Measurements from ENCODE around the gene CHMP2A.

CHMP2A gene

GRCh38 chr19:58572026-58572817 lies 17.3 kb upstream of the CHMP2A start:
- ChIA-PET CTCF (interaction anchor here (0.6 to 1.4 kb wide), 4 partner anchors 9 to 1311 kb away, joined by 3 to 5 read pairs (median 3); partner anchors contain the start of gene ZBTB45), POLR2A (interaction anchor here (1.2 to 4.9 kb wide), 5 partner anchors 10 to 52 kb away, joined by 3 to 28 read pairs (median 19); partner anchors contain the start of genes CHMP2A, TRIM28 and ZBTB45)
- peak; percentile 95 for TF ChIP-seq HIC1 (tag by site-specific recombination; IDR thresholded peaks at IDR 0.05)
- TF ChIP-seq PRDM1 (tag by site-specific recombination; IDR thresholded peaks at IDR 0.05) = no peak
- TF ChIP-seq ZNF266 (tag by site-specific recombination; IDR thresholded peaks at IDR 0.05; ENCODE audit: low read depth) = no peak
- peak; percentile 56; the same call in 1 of the 2 replicates for TF ChIP-seq HOXD13 (CRISPR knock-in tag; IDR thresholded peaks at IDR 0.05; ENCODE audit: borderline replicate concordance)
- H3K36me3 ChIP-seq (ENCODE audit: control insufficient read depth in 2 of 2, insufficient read depth in 1 of 2, low read length in 2 of 2) = peaks cover 0 to 35% of the 10 kb centered on the region in 2 experiments; a peak in 2 of 3 replicates
- H3K4me3 ChIP-seq (ENCODE audit: low read depth, low read length) = peak overlapping the region; percentile 67
- H3K9me3 ChIP-seq (ENCODE audit: control insufficient read depth, insufficient read depth, low read depth, low read length) = no peaks in the 10 kb centered on the region
- peaks cover 8% of the 10 kb centered on the region for H3K4me1 ChIP-seq (ENCODE audit: control insufficient read depth, insufficient read depth, low read length)
- H3K27ac ChIP-seq (ENCODE audit: extremely low read depth, low read depth, low read length) = peak overlapping the region; percentile 77; the same call in 1 of the 2 replicates

GRCh38 chr19:58571575-58571947 lies 16.7 kb upstream of the CHMP2A start:
- H3K4me1 ChIP-seq (ENCODE audit: control insufficient read depth, insufficient read depth, low read length) = peaks cover 8% of the 10 kb centered on the region
- peaks cover 6 to 40% of the 10 kb centered on the region in 2 experiments; a peak in 2 of 3 replicates for H3K36me3 ChIP-seq (ENCODE audit: control insufficient read depth in 2 of 2, insufficient read depth in 1 of 2, low read length in 2 of 2)
- TF ChIP-seq SCRT1 (tag by site-specific recombination; IDR thresholded peaks at IDR 0.05; ENCODE audit: borderline replicate concordance) = 0 out of 2 replicates have a peak, but pooled peaks have one; percentile 49
- TF ChIP-seq SCRT2 (tag by site-specific recombination; IDR thresholded peaks at IDR 0.05) = peak; percentile 68
- no peak for TF ChIP-seq ZNF398 (tag by site-specific recombination; IDR thresholded peaks at IDR 0.05)
- TF ChIP-seq ZNF155 (tag by site-specific recombination; IDR thresholded peaks at IDR 0.05) = no peak
- ChIA-PET CTCF (interaction anchor here (0.6 to 1.2 kb wide), 2 partner anchors 51 to 1310 kb away, joined by 3 to 5 read pairs; partner anchors contain the start of gene ZBTB45), POLR2A (interaction anchor here (1.2 to 4.9 kb wide), 5 partner anchors 9 to 52 kb away, joined by 3 to 28 read pairs (median 19); partner anchors contain the start of genes CHMP2A, TRIM28 and ZBTB45)
- H3K4me3 ChIP-seq (ENCODE audit: low read depth, low read length) = no peak overlapping the region
- H3K27ac ChIP-seq (ENCODE audit: extremely low read depth, low read depth, low read length) = no peak overlapping the region; the same call in 1 of the 2 replicates
- no peaks in the 10 kb centered on the region for H3K9me3 ChIP-seq (ENCODE audit: control insufficient read depth, insufficient read depth, low read depth, low read length)

- Histone ChIP-seq H3K9me3 (ENCODE audit: control insufficient read depth, insufficient read depth, low read depth, low read length) (no peaks in the 10 kb centered on the region), H3K27ac (ENCODE audit: extremely low read depth, low read depth, low read length) (no peak overlapping the region; the same call in 1 of the 2 replicates), H3K4me1 (ENCODE audit: control insufficient read depth, insufficient read depth, low read length) (peaks cover 8% of the 10 kb centered on the region), H3K36me3 (ENCODE audit: control insufficient read depth in 2 of 2, insufficient read depth in 1 of 2, low read length in 2 of 2) (peaks cover 7 to 40% of the 10 kb centered on the region in 2 experiments; a peak in 2 of 3 replicates), H3K4me3 (ENCODE audit: low read depth, low read length) (no peak overlapping the region)
- ChIA-PET POLR2A (interaction anchor here (0.9 to 4.9 kb wide), 6 partner anchors 9 to 51 kb away, joined by 3 to 28 read pairs (median 18); partner anchors contain the start of genes CHMP2A, TRIM28 and ZBTB45), CTCF (interaction anchor here (1.2 kb wide), 1 partner anchor 51 kb away, joined by 5 read pairs; the partner anchor contains the start of gene ZBTB45)
- TF ChIP-seq ZNF555 (tag by site-specific recombination; conservative IDR thresholded peaks at IDR 0.05) = no peak
- no peak for TF ChIP-seq BCL11A (tag by site-specific recombination; IDR thresholded peaks at IDR 0.05; ENCODE audit: low read depth)
- no peak for TF ChIP-seq ZNF335 (tag by site-specific recombination; conservative IDR thresholded peaks at IDR 0.05)
- TF ChIP-seq TSHZ1 (tag by site-specific recombination; IDR thresholded peaks at IDR 0.05; ENCODE audit: borderline replicate concordance) = no peak
These were observed 16.1 kb upstream of the CHMP2A start for GRCh38 chr19:58570770-58571574.
